Prostate gland (tissue), 2 donors: ENCODE measurements around the gene SULT1B1. TPM values are rescaled to one million over a fixed set of nuclear protein-coding genes. Genes with fewer than 3 reads are reported as not detected.

Experiments used
- DNase-seq: peaks from one replicate; pipeline ENCODE4 v3.0.0-alpha.2; 2019; ENCODE audit warnings: low spot score
- H3K27ac ChIP-seq, 2 donors: fragments of 200-600 bp; sonication (generic); 2 replicates each; pipeline ENCODE4 v1.5.1; 2017 to 2019
- H3K27me3 ChIP-seq: fragments of 200-600 bp; sonication (generic); replicated peaks from 2 replicates; pipeline ENCODE4 v1.5.1; 2019; ENCODE audit not compliant: insufficient read depth
- H3K36me3 ChIP-seq, 2 donors: fragments of 200-600 bp; sonication (generic); 1 replicate in 1 of 2; 2 replicates in 1 of 2; pipeline versions ENCODE4 v1.5.1 to v1.8.1; 2017 to 2019
- H3K4me1 ChIP-seq: fragments of 200-600 bp; sonication (generic); replicated peaks from 2 replicates; pipeline ENCODE4 v1.5.1; 2019
- H3K4me3 ChIP-seq, 2 donors: fragments of 200-600 bp; sonication (generic); 2 replicates each; pipeline ENCODE4 v1.5.1; 2017 to 2019
- H3K9me3 ChIP-seq: fragments of 200-600 bp; sonication (generic); 2 replicates; pipeline ENCODE4 v1.5.1; 2017
- POLR2A ChIP-seq: fragments of 450-650 bp; IDR thresholded peaks from one replicate; pipeline ENCODE4 v1.6.1; 2016; ENCODE audit warnings: antibody characterized with exemption, mild to moderate bottlenecking
- POLR2AphosphoS5 ChIP-seq: sonication (generic); formaldehyde crosslinking; IDR thresholded peaks from one replicate; pipeline ENCODE4 v1.6.1; 2017; ENCODE audit warnings: antibody characterized with exemption
- WGBS: methylation state at CpG from one replicate; pipeline ENCODE4 v1.1.5; 2018; 5-methylcytosine and 5-hydroxymethylcytosine counted together
- intact Hi-C: fragments of 100-400 bp; cut with DNase I; formaldehyde crosslinking; loops from one replicate; pipeline ENCODE4 v1.14.2; 2022
- total RNA-seq, 2 donors: library from RNA; depleted of rRNA; stranded (reverse); fragments of >200 nt; gene quantifications; one replicate each; pipeline ENCODE4 v1.1.0, GENCODE V29; 2016
- TF ChIP-seq, protein P1 (sequence below), 4 experiments: fragments of 200-600 bp in 2 of 4; fragments of 450-650 bp in 2 of 4; sonication (generic) in 2 of 4; IDR thresholded peaks; 1 replicate in 3 of 4; 2 replicates in 1 of 4; pipeline ENCODE4 v1.5.1; 2016 to 2019; ENCODE audit warnings: antibody characterized with exemption in 4 of 4, mild to moderate bottlenecking in 2 of 4, moderate library complexity in 2 of 4

The SULT1B1 gene
- total RNA-seq, 2 donors from 2014 or later: 0.36 to 3.0 TPM

DNA sequence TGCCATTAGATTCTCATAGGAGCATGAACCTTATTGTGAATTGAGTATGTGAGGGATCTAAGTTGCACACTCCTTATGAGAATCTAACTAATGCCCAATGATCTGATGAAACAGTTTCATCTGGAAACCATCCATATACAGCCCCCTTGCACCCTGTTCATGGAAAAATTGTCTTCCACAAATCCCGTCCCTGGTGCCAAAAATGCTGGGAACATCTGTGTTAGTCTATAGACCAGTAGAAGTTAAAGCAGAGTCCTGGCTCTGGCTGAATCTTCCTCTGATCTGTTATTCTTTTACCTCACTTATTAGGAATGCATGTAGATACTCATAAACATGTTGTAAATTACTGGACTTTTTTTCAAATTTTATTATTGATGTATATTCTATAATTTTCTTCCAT, 29.2 kb downstream of the SULT1B1 start:
- no peak for DNase-seq
- H3K27ac ChIP-seq: no peak overlapping the region
- WGBS: 59% methylated on average over 1 of the region's 1 CpG
- intact Hi-C loops: no loop called here
- H3K4me1 ChIP-seq: no peaks in the 10 kb centered on the region
- H3K36me3 ChIP-seq: no peaks in the 10 kb centered on the region
- no peaks in the 10 kb centered on the region for H3K9me3 ChIP-seq
- no peak overlapping the region for H3K4me3 ChIP-seq
- no peak for TF ChIP-seq POLR2A
- no peak for TF ChIP-seq POLR2AphosphoS5
- TF ChIP-seq, protein P1, sequence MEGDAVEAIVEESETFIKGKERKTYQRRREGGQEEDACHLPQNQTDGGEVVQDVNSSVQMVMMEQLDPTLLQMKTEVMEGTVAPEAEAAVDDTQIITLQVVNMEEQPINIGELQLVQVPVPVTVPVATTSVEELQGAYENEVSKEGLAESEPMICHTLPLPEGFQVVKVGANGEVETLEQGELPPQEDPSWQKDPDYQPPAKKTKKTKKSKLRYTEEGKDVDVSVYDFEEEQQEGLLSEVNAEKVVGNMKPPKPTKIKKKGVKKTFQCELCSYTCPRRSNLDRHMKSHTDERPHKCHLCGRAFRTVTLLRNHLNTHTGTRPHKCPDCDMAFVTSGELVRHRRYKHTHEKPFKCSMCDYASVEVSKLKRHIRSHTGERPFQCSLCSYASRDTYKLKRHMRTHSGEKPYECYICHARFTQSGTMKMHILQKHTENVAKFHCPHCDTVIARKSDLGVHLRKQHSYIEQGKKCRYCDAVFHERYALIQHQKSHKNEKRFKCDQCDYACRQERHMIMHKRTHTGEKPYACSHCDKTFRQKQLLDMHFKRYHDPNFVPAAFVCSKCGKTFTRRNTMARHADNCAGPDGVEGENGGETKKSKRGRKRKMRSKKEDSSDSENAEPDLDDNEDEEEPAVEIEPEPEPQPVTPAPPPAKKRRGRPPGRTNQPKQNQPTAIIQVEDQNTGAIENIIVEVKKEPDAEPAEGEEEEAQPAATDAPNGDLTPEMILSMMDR (IDR thresholded peaks at IDR 0.05): no peak
- no peaks in the 10 kb centered on the region for H3K27me3 ChIP-seq

DNA sequence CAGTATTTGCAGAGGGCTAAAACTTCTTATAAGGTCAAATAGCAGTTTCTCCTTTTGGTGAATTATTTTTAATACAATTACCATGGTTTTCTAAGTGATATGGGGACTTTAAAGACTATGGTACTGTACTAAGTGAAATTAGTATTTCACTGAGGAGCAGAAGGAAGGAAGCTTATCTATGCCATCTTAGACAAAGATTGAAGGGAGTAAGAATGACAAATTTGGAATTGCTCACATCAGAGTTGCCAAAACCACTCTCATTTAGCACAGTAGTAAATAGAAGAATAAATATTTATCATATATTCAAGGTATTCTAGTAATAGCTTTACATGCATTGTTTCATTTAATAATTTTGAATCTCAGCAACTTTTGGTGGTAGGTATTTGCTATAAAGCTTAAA, 30.4 kb downstream of the SULT1B1 start:
- Histone ChIP-seq H3K27ac (no peak overlapping the region), H3K9me3 (no peaks in the 10 kb centered on the region), H3K36me3 (no peaks in the 10 kb centered on the region), H3K4me3 (no peak overlapping the region), H3K4me1 (no peaks in the 10 kb centered on the region), H3K27me3 (no peaks in the 10 kb centered on the region)
- no peak for DNase-seq
- intact Hi-C loops: no loop called here
- no peak for TF ChIP-seq POLR2A

DNA sequence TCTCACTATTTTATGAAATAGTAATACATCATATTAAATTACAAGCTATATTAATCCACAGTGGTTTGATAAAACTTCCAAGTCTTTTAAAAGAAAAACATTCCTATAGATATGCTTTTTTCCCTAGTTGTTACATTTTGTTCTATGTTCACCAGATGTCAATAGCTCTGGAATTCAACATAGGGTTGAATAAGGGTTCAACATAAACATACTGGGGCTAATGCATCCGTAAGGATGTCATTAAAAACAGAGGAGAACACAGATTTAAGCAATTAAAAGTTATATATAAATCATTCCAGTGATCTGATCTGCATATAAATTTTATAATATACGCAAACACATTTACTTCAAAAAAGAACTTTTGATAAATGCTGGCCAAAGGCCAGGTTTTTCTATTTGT, 32.5 kb downstream of the SULT1B1 start:
- TF ChIP-seq, protein P1 (IDR thresholded peaks at IDR 0.05): no peak
- TF ChIP-seq POLR2AphosphoS5: no peak
- TF ChIP-seq POLR2A: no peak
- Histone ChIP-seq H3K27ac (peak overlapping the region in 1 of 2 donors; percentile 56), H3K9me3 (no peaks in the 10 kb centered on the region), H3K27me3 (no peaks in the 10 kb centered on the region), H3K4me3 (no peak overlapping the region), H3K4me1 (no peaks in the 10 kb centered on the region), H3K36me3 (no peaks in the 10 kb centered on the region)
- intact Hi-C loops: no loop called here
- 75% methylated on average over 2 of the region's 2 CpGs for WGBS
- no peak for DNase-seq

DNA sequence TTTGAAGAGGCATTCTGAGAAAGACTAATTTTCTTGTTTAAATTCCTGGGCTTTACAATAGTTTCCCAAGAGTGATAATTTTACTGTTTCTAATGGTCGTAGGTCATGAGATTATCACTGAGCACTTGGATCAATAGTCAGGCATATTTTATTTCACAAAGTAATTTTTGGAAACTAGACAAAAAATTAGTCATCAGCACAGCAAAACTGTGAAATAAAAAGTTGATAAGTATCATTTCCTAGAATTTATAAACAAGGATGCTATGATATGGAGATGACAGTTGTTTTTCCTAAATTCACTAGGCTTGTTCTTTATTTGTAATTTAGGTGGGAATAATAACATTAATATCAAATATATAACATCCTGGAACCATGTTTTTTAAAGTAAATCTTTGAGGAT, 33.0 kb downstream of the SULT1B1 start:
- Histone ChIP-seq H3K27ac (peak overlapping the region; percentile 47 to 56), H3K27me3 (no peaks in the 10 kb centered on the region), H3K9me3 (no peaks in the 10 kb centered on the region), H3K36me3 (no peaks in the 10 kb centered on the region), H3K4me1 (no peaks in the 10 kb centered on the region), H3K4me3 (no peak overlapping the region)
- intact Hi-C loops: no loop called here
- 72% methylated on average over 1 of the region's 1 CpG for WGBS
- DNase-seq: no peak
- TF ChIP-seq, protein P1 (IDR thresholded peaks at IDR 0.05): no peak
- TF ChIP-seq POLR2AphosphoS5 (no peak), POLR2A (no peak)

DNA sequence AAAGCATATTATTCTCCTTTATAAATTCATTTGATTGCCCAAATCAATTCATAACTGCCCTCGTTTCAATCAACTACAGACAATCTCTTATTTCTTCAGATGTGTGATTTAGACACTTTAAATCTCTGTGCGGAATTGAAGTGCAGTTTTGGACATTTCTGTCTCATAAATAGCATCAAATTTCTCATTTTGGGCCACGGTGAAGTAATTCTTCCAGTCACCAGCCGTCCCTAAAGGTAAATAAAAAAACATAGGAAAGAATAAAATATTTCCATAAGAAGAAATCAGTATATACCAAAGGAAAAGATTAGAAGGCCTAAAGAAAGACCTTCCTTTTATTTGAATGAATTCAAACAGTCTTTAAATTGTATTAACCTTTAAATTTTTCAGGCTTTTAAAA, 33.4 kb downstream of the SULT1B1 start:
- intact Hi-C loops: no loop called here
- Histone ChIP-seq H3K36me3 (no peaks in the 10 kb centered on the region), H3K4me3 (no peak overlapping the region), H3K27ac (peak overlapping the region; percentile 47 to 56), H3K4me1 (no peaks in the 10 kb centered on the region), H3K27me3 (no peaks in the 10 kb centered on the region), H3K9me3 (no peaks in the 10 kb centered on the region)
- 52% methylated on average over 4 of the region's 4 CpGs for WGBS
- DNase-seq: no peak
- no peak for TF ChIP-seq POLR2A
- TF ChIP-seq, protein P1 (IDR thresholded peaks at IDR 0.05): no peak
- TF ChIP-seq POLR2AphosphoS5: no peak
